WTC11 (cell line): ENCODE results near the gene FOXO1. TPM values are rescaled to one million over a fixed set of nuclear protein-coding genes. Genes with fewer than 3 reads are reported as not detected.

Experiments
- ATAC-seq: fragments of 200-7000 bp; cut with Tn5 transposase; 2 replicates; pipeline ENCODE4 v1.10.0; 2021; ENCODE audit warnings: mild to moderate bottlenecking, moderate library complexity
- CTCF ChIA-PET: fragments of 300-600 bp; sonication (Branson Sonifier 250); formaldehyde crosslinking; loops from one replicate; lab custom pipeline; 2021; ENCODE audit warnings: antibody characterized with exemption; lab: Charles Lee
- POLR2A ChIA-PET: fragments of 350-600 bp; sonication (Branson Sonifier 250); formaldehyde crosslinking; loops from one replicate; lab custom pipeline; 2021; ENCODE audit warnings: antibody characterized with exemption; lab: Charles Lee
- DNase-seq: peaks from one replicate; pipeline ENCODE4 v3.0.0; 2021; ENCODE audit warnings: low spot score
- H3K27ac Mint-ChIP-seq: 2 replicates; pipeline ENCODE4 v1.8.0; 2021; ENCODE audit warnings: mixed read lengths
- H3K27me3 Mint-ChIP-seq: 2 replicates; pipeline ENCODE4 v1.8.0; 2021; ENCODE audit warnings: low read depth, mild to moderate bottlenecking, moderate library complexity, mixed read lengths
- H3K36me3 Mint-ChIP-seq: 2 replicates; pipeline ENCODE4 v1.8.0; 2021; ENCODE audit warnings: mixed read lengths
- H3K4me1 Mint-ChIP-seq: 2 replicates; pipeline ENCODE4 v1.8.0; 2022; ENCODE audit warnings: mixed read lengths
- H3K4me3 Mint-ChIP-seq: 2 replicates; pipeline ENCODE4 v1.8.0; 2021; ENCODE audit warnings: mild to moderate bottlenecking, moderate library complexity, mixed read lengths
- H3K9me3 Mint-ChIP-seq: 2 replicates; pipeline ENCODE4 v1.8.0; 2021; ENCODE audit warnings: mixed read lengths
- CREB1 ChIP-seq: sonication (generic); formaldehyde crosslinking; IDR thresholded peaks from 2 replicates; pipeline ENCODE4 v1.8.0; 2023; ENCODE audit warnings: mild to moderate bottlenecking, missing genetic modification reagents
- CTCF ChIP-seq: fragments of 200-600 bp; IDR thresholded peaks from 2 replicates; pipeline ENCODE4 v1.8.0; 2022; ENCODE audit warnings: antibody characterized with exemption
- ELF4 ChIP-seq: sonication (generic); formaldehyde crosslinking; IDR thresholded peaks from 2 replicates; pipeline ENCODE4 v1.8.1; 2022; ENCODE audit warnings: low read depth, mild to moderate bottlenecking, moderate library complexity, missing genetic modification reagents
- FOXP1 ChIP-seq: sonication (generic); formaldehyde crosslinking; IDR thresholded peaks from 2 replicates; pipeline ENCODE4 v1.8.0; 2022; ENCODE audit warnings: missing genetic modification reagents, mild to moderate bottlenecking, moderate library complexity, borderline replicate concordance
- GTF2I ChIP-seq: fragments of 250-450 bp; sonication (Bioruptor Pico); conservative IDR thresholded peaks from 2 replicates; pipeline ENCODE4 v1.4.0; 2021; ENCODE audit warnings: mild to moderate bottlenecking
- HMGXB4 ChIP-seq: sonication (generic); formaldehyde crosslinking; IDR thresholded peaks from 2 replicates; pipeline ENCODE4 v1.8.1; 2023; ENCODE audit warnings: mild to moderate bottlenecking, moderate library complexity, missing genetic modification reagents
- JAZF1 ChIP-seq: fragments of 250-450 bp; sonication (Bioruptor Pico); IDR thresholded peaks from 2 replicates; pipeline ENCODE4 v1.9.0; 2021; ENCODE audit warnings: moderate library complexity, mild to moderate bottlenecking, inconsistent platforms
- NFYB ChIP-seq: sonication (generic); formaldehyde crosslinking; conservative IDR thresholded peaks from 2 replicates; pipeline ENCODE4 v1.8.0; 2022; ENCODE audit warnings: low read depth, missing genetic modification reagents
- NR3C1 ChIP-seq: sonication (generic); formaldehyde crosslinking; conservative IDR thresholded peaks from 2 replicates; pipeline ENCODE4 v1.8.1; 2023; ENCODE audit warnings: low read depth, mild to moderate bottlenecking, missing genetic modification reagents
- PREB ChIP-seq: sonication (generic); formaldehyde crosslinking; IDR thresholded peaks from 2 replicates; pipeline ENCODE4 v1.8.1; 2022; ENCODE audit warnings: mild to moderate bottlenecking, missing genetic modification reagents, moderate library complexity, borderline replicate concordance
- PRRX2 ChIP-seq: fragments of 250-450 bp; sonication (Bioruptor Pico); IDR thresholded peaks from 2 replicates; pipeline ENCODE4 v1.8.0; 2021; ENCODE audit warnings: mild to moderate bottlenecking
- RORB ChIP-seq: fragments of 250-450 bp; sonication (Bioruptor Pico); IDR thresholded peaks from 2 replicates; pipeline ENCODE4 v1.9.0; 2021; ENCODE audit warnings: mild to moderate bottlenecking
- SMAD3 ChIP-seq: sonication (generic); formaldehyde crosslinking; IDR thresholded peaks from 2 replicates; pipeline ENCODE4 v1.8.0; 2022; ENCODE audit warnings: missing genetic modification reagents, mild to moderate bottlenecking, borderline replicate concordance
- SMAD4 ChIP-seq: sonication (generic); formaldehyde crosslinking; IDR thresholded peaks from 2 replicates; pipeline ENCODE4 v1.8.0; 2022; ENCODE audit warnings: mild to moderate bottlenecking, missing genetic modification reagents
- TCF7 ChIP-seq: sonication (generic); formaldehyde crosslinking; IDR thresholded peaks from 2 replicates; pipeline ENCODE4 v1.8.0; 2022; ENCODE audit warnings: mild to moderate bottlenecking, low read depth, missing genetic modification reagents, moderate library complexity
- TEAD1 ChIP-seq: sonication (generic); formaldehyde crosslinking; IDR thresholded peaks from 2 replicates; pipeline ENCODE4 v1.8.0; 2022; ENCODE audit warnings: mild to moderate bottlenecking, missing genetic modification reagents
- ZBTB43 ChIP-seq: sonication (generic); formaldehyde crosslinking; IDR thresholded peaks from 2 replicates; pipeline ENCODE4 v1.8.1; 2023; ENCODE audit warnings: mild to moderate bottlenecking, missing genetic modification reagents
- ZMAT4 ChIP-seq: fragments of 250-450 bp; sonication (Bioruptor Pico); IDR thresholded peaks from 2 replicates; pipeline ENCODE4 v1.9.0; 2021; ENCODE audit warnings: mild to moderate bottlenecking
- ZNF263 ChIP-seq: sonication (generic); formaldehyde crosslinking; IDR thresholded peaks from 2 replicates; pipeline ENCODE4 v1.8.1; 2022; ENCODE audit warnings: low read depth, mild to moderate bottlenecking, moderate library complexity, missing genetic modification reagents
- ZNF396 ChIP-seq: fragments of 250-450 bp; sonication (Bioruptor Pico); IDR thresholded peaks from 2 replicates; pipeline ENCODE4 v1.8.0; 2021; ENCODE audit warnings: mild to moderate bottlenecking, moderate library complexity, borderline replicate concordance
- ZNF532 ChIP-seq: fragments of 250-450 bp; sonication (Bioruptor Pico); IDR thresholded peaks from 2 replicates; pipeline ENCODE4 v1.9.0; 2021; ENCODE audit warnings: mild to moderate bottlenecking, borderline replicate concordance
- ZNF671 ChIP-seq: fragments of 250-450 bp; sonication (Bioruptor Pico); IDR thresholded peaks from 2 replicates; pipeline ENCODE4 v1.8.0; 2021; ENCODE audit warnings: mild to moderate bottlenecking
- total RNA-seq: library from RNA; stranded (reverse); gene quantifications from 3 replicates; pipeline ENCODE4 v1.2.3, GENCODE V29; 2021

The FOXO1 gene
- total RNA-seq, 1 experiment from 2014 or later, result 37.9 TPM

- Mint-ChIP-seq H3K27me3 (peaks cover 38% of the 10 kb centered on the region), H3K4me1 (peaks cover 12% of the 10 kb centered on the region), H3K4me3 (no peak overlapping the region), H3K27ac (no peak overlapping the region), H3K36me3 (no peaks in the 10 kb centered on the region), H3K9me3 (peaks cover 3% of the 10 kb centered on the region; the same call in 1 of the 2 replicates)
- ChIA-PET POLR2A (interaction anchor here (0.7 kb wide), 1 partner anchor 169 kb away, joined by 3 read pairs; no protein-coding TSS in a partner anchor), CTCF (no interaction called here)
- ATAC-seq, result no peak
- TF ChIP-seq ELF4 (CRISPR knock-in tag) (no peak), JAZF1 (CRISPR knock-in tag) (no peak), CREB1 (CRISPR knock-in tag) (no peak), RORB (CRISPR knock-in tag) (no peak), PREB (no peak), SMAD4 (no peak), NFYB (CRISPR knock-in tag) (no peak), ZNF532 (CRISPR knock-in tag) (no peak), ZNF671 (no peak), ZMAT4 (CRISPR knock-in tag) (no peak)
- no peak for DNase-seq
Observed at GRCh38 chr13:40694426-40694825, 28.0 kb upstream of the FOXO1 start.

GRCh38 chr13:40692946-40693345, 26.5 kb upstream of the FOXO1 start:
- ATAC-seq (no peak), DNase-seq (no peak)
- H3K4me1 Mint-ChIP-seq, result peaks cover 3% of the 10 kb centered on the region
- CTCF ChIA-PET, result interaction anchor here (1.6 kb wide), 1 partner anchor 12 kb away, joined by 4 read pairs; no protein-coding TSS in a partner anchor
- H3K9me3 Mint-ChIP-seq, result peaks cover 3% of the 10 kb centered on the region; the same call in 1 of the 2 replicates
- H3K4me3 Mint-ChIP-seq, result no peak overlapping the region
- no peaks in the 10 kb centered on the region for H3K36me3 Mint-ChIP-seq
- H3K27me3 Mint-ChIP-seq, result peaks cover 34% of the 10 kb centered on the region
- no peak for TF ChIP-seq TEAD1 (CRISPR knock-in tag)
- no peak for TF ChIP-seq SMAD3 (CRISPR knock-in tag)
- no peak for TF ChIP-seq ZNF263 (CRISPR knock-in tag)
- no peak for TF ChIP-seq GTF2I (CRISPR knock-in tag)
- TF ChIP-seq ZBTB43, result no peak
- TF ChIP-seq TCF7 (CRISPR knock-in tag), result no peak
- no peak for TF ChIP-seq ZNF396 (CRISPR knock-in tag)
- TF ChIP-seq ZMAT4 (CRISPR knock-in tag), result no peak
- no peak for TF ChIP-seq HMGXB4 (CRISPR knock-in tag)
- TF ChIP-seq CTCF, result no peak
- no peak for TF ChIP-seq PRRX2 (CRISPR knock-in tag)
- no peak for TF ChIP-seq NR3C1 (CRISPR knock-in tag)
- no peak for TF ChIP-seq FOXP1 (CRISPR knock-in tag)
- POLR2A ChIA-PET, result no interaction called here
- H3K27ac Mint-ChIP-seq, result no peak overlapping the region
